ENCODE measurements around the gene PRKD2.

DNA sequence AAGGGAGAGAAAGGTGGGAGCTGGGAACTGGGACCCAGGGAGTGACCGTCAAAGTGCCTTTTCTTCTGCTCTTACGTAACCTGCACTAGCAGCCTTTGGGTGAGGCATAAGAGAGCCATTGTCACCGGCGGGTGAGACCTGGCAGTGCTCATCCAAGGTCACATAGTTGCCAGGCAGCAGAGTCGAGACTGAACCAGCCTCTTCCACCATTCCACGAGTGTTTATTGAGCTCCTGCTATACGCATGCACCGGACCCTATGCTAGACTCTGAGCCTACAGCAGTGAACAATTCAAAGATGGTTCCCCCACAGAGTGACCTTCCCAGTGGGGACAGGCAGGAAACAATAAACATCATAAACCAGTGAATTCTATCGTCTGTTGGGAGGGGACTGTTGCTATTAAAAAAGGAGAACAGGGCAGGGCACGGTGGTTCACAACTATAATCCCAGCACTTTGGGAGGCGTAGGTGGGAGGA lies 47.9 kb upstream of the PRKD2 start:
- TF ChIP-seq, protein P1, sequence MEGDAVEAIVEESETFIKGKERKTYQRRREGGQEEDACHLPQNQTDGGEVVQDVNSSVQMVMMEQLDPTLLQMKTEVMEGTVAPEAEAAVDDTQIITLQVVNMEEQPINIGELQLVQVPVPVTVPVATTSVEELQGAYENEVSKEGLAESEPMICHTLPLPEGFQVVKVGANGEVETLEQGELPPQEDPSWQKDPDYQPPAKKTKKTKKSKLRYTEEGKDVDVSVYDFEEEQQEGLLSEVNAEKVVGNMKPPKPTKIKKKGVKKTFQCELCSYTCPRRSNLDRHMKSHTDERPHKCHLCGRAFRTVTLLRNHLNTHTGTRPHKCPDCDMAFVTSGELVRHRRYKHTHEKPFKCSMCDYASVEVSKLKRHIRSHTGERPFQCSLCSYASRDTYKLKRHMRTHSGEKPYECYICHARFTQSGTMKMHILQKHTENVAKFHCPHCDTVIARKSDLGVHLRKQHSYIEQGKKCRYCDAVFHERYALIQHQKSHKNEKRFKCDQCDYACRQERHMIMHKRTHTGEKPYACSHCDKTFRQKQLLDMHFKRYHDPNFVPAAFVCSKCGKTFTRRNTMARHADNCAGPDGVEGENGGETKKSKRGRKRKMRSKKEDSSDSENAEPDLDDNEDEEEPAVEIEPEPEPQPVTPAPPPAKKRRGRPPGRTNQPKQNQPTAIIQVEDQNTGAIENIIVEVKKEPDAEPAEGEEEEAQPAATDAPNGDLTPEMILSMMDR (conservative IDR thresholded peaks at IDR 0.05 in 1 of 2, IDR thresholded peaks at IDR 0.05 in 1 of 2; ENCODE audit: extremely low read depth in 1 of 2, insufficient read depth in 1 of 2, low read depth in 1 of 2, low read length in 2 of 2): no peak
- TF ChIP-seq EZH2 (IDR thresholded peaks at IDR 0.05; ENCODE audit: borderline replicate concordance, low read length): no peak

Data from mammary epithelial cell (primary cell).